ENCODE measurements around the gene ITPRID1. TPM values are rescaled to one million over a fixed set of nuclear protein-coding genes. Genes with fewer than 3 reads are reported as not detected.

Gene ITPRID1
- total and polyA plus RNA-seq, 7 experiments from 2014 or later = not detected

GRCh38 chr7:31642681-31643115 lies 128.8 kb downstream of the ITPRID1 start:
- Mint-ChIP-seq H3K27ac (no peak overlapping the region), H3K9me3 (peaks cover 0 to 5% (median 0%) of the 10 kb centered on the region in 11 donors), H3K4me1 (peaks cover 0 to 2% (median 0%) of the 10 kb centered on the region in 7 donors), H3K36me3 (no peaks in the 10 kb centered on the region), H3K4me3 (no peak overlapping the region), H3K27me3 (peaks cover 0 to 7% (median 5%) of the 10 kb centered on the region in 5 donors)
- Histone ChIP-seq H3K27me3 (ENCODE audit: control insufficient read depth in 2 of 2, insufficient read depth in 2 of 2, low read length in 2 of 2) (no peaks in the 10 kb centered on the region), H3K4me3 (ENCODE audit: low read length) (no peak overlapping the region), H3K9me3 (ENCODE audit: control insufficient read depth in 2 of 3, low read length in 3 of 3) (no peaks in the 10 kb centered on the region), H3K36me3 (ENCODE audit: control insufficient read depth in 2 of 3, insufficient read depth in 3 of 3, low read length in 3 of 3) (no peaks in the 10 kb centered on the region), H3K27ac (ENCODE audit: low read depth, low read length) (no peak overlapping the region), H3K4me1 (ENCODE audit: control insufficient read depth in 2 of 2, insufficient read depth in 2 of 2, low read length in 2 of 2) (no peaks in the 10 kb centered on the region)
- ChIA-PET POLR2A (no interaction called here), CTCF (no interaction called here)
- DNase-seq = no peak
- intact Hi-C loops (cut with micrococcal nuclease) = no loop called here
- ATAC-seq = no peak

- Histone ChIP-seq H3K27me3 (ENCODE audit: control insufficient read depth in 2 of 2, insufficient read depth in 2 of 2, low read length in 2 of 2) (no peaks in the 10 kb centered on the region), H3K27ac (ENCODE audit: low read depth, low read length) (no peak overlapping the region), H3K36me3 (ENCODE audit: control insufficient read depth in 2 of 3, insufficient read depth in 3 of 3, low read length in 3 of 3) (no peaks in the 10 kb centered on the region), H3K4me3 (ENCODE audit: low read length) (no peak overlapping the region), H3K9me3 (ENCODE audit: control insufficient read depth in 2 of 3, low read length in 3 of 3) (no peaks in the 10 kb centered on the region), H3K4me1 (ENCODE audit: control insufficient read depth in 2 of 2, insufficient read depth in 2 of 2, low read length in 2 of 2) (no peaks in the 10 kb centered on the region)
- intact Hi-C loops (cut with micrococcal nuclease) = no loop called here
- CTCF ChIA-PET = no interaction called here
- DNase-seq (no peak), ATAC-seq (no peak)
- H3K4me3 Mint-ChIP-seq = no peak overlapping the region
- H3K27me3 Mint-ChIP-seq = peaks cover 0 to 7% (median 4%) of the 10 kb centered on the region in 5 donors
- H3K4me1 Mint-ChIP-seq = no peaks in the 10 kb centered on the region
- H3K27ac Mint-ChIP-seq = no peak overlapping the region
- POLR2A ChIA-PET = no interaction called here
- H3K36me3 Mint-ChIP-seq = no peaks in the 10 kb centered on the region
- peaks cover 0 to 11% (median 0%) of the 10 kb centered on the region in 11 donors for H3K9me3 Mint-ChIP-seq
Measured at GRCh38 chr7:31646942-31647341, 133.1 kb downstream of the ITPRID1 start.

- Histone ChIP-seq H3K4me3 (ENCODE audit: low read length) (no peak overlapping the region), H3K36me3 (ENCODE audit: control insufficient read depth in 2 of 3, insufficient read depth in 3 of 3, low read length in 3 of 3) (no peaks in the 10 kb centered on the region), H3K27me3 (ENCODE audit: control insufficient read depth in 2 of 2, insufficient read depth in 2 of 2, low read length in 2 of 2) (no peaks in the 10 kb centered on the region), H3K9me3 (ENCODE audit: control insufficient read depth in 2 of 3, low read length in 3 of 3) (no peaks in the 10 kb centered on the region), H3K27ac (ENCODE audit: low read depth, low read length) (no peak overlapping the region), H3K4me1 (ENCODE audit: control insufficient read depth in 2 of 2, insufficient read depth in 2 of 2, low read length in 2 of 2) (no peaks in the 10 kb centered on the region)
- no peaks in the 10 kb centered on the region for H3K36me3 Mint-ChIP-seq
- intact Hi-C loops (cut with micrococcal nuclease) = no loop called here
- POLR2A ChIA-PET = no interaction called here
- no peak overlapping the region for H3K27ac Mint-ChIP-seq
- peaks cover 0 to 5% (median 1%) of the 10 kb centered on the region in 5 donors for H3K27me3 Mint-ChIP-seq
- peaks cover 0 to 11% (median 0%) of the 10 kb centered on the region in 11 donors for H3K9me3 Mint-ChIP-seq
- DNase-seq (no peak), ATAC-seq (no peak)
- CTCF ChIA-PET = no interaction called here
- H3K4me3 Mint-ChIP-seq = no peak overlapping the region
- no peaks in the 10 kb centered on the region for H3K4me1 Mint-ChIP-seq
Measured at GRCh38 chr7:31647511-31647910, 133.6 kb downstream of the ITPRID1 start.

GRCh38 chr7:31648288-31648687 lies 134.4 kb downstream of the ITPRID1 start:
- Histone ChIP-seq H3K4me3 (ENCODE audit: low read length) (no peak overlapping the region), H3K27ac (ENCODE audit: low read depth, low read length) (no peak overlapping the region), H3K27me3 (ENCODE audit: control insufficient read depth in 2 of 2, insufficient read depth in 2 of 2, low read length in 2 of 2) (no peaks in the 10 kb centered on the region), H3K9me3 (ENCODE audit: control insufficient read depth in 2 of 3, low read length in 3 of 3) (no peaks in the 10 kb centered on the region), H3K36me3 (ENCODE audit: control insufficient read depth in 2 of 3, insufficient read depth in 3 of 3, low read length in 3 of 3) (no peaks in the 10 kb centered on the region), H3K4me1 (ENCODE audit: control insufficient read depth in 2 of 2, insufficient read depth in 2 of 2, low read length in 2 of 2) (no peaks in the 10 kb centered on the region)
- Mint-ChIP-seq H3K9me3 (peaks cover 0 to 15% (median 0%) of the 10 kb centered on the region in 11 donors), H3K36me3 (no peaks in the 10 kb centered on the region), H3K4me3 (no peak overlapping the region), H3K27ac (no peak overlapping the region), H3K27me3 (peaks cover 0 to 5% (median 0%) of the 10 kb centered on the region in 5 donors), H3K4me1 (no peaks in the 10 kb centered on the region)
- POLR2A ChIA-PET = no interaction called here
- intact Hi-C loops (cut with micrococcal nuclease) = no loop called here
- no peak for DNase-seq
- ATAC-seq = no peak
- CTCF ChIA-PET = no interaction called here

- H3K4me3 ChIP-seq (ENCODE audit: low read length) = no peak overlapping the region
- Mint-ChIP-seq H3K4me3 (no peak overlapping the region), H3K27ac (no peak overlapping the region), H3K36me3 (no peaks in the 10 kb centered on the region), H3K27me3 (peaks cover 0 to 5% (median 0%) of the 10 kb centered on the region in 5 donors), H3K4me1 (no peaks in the 10 kb centered on the region), H3K9me3 (peaks cover 0 to 18% (median 0%) of the 10 kb centered on the region in 11 donors)
- ATAC-seq (no peak), DNase-seq (no peak)
- no peak overlapping the region for H3K27ac ChIP-seq (ENCODE audit: low read depth, low read length)
- ChIA-PET POLR2A (no interaction called here), CTCF (no interaction called here)
- H3K27me3 ChIP-seq (ENCODE audit: control insufficient read depth in 2 of 2, insufficient read depth in 2 of 2, low read length in 2 of 2) = no peaks in the 10 kb centered on the region
- intact Hi-C loops (cut with micrococcal nuclease) = no loop called here
- no peaks in the 10 kb centered on the region for H3K4me1 ChIP-seq (ENCODE audit: control insufficient read depth in 2 of 2, insufficient read depth in 2 of 2, low read length in 2 of 2)
- no peaks in the 10 kb centered on the region for H3K36me3 ChIP-seq (ENCODE audit: control insufficient read depth in 2 of 3, insufficient read depth in 3 of 3, low read length in 3 of 3)
- no peaks in the 10 kb centered on the region for H3K9me3 ChIP-seq (ENCODE audit: control insufficient read depth in 2 of 3, low read length in 3 of 3)
Measured at GRCh38 chr7:31648880-31649279, 135.0 kb downstream of the ITPRID1 start.

GRCh38 chr7:31651234-31652062 lies 137.6 kb downstream of the ITPRID1 start:
- DNase-seq (no peak), ATAC-seq (no peak)
- Histone ChIP-seq H3K27ac (ENCODE audit: low read depth, low read length) (no peak overlapping the region), H3K4me3 (ENCODE audit: low read length) (no peak overlapping the region), H3K27me3 (ENCODE audit: control insufficient read depth in 2 of 2, insufficient read depth in 2 of 2, low read length in 2 of 2) (no peaks in the 10 kb centered on the region), H3K9me3 (ENCODE audit: control insufficient read depth in 2 of 3, low read length in 3 of 3) (no peaks in the 10 kb centered on the region), H3K36me3 (ENCODE audit: control insufficient read depth in 2 of 3, insufficient read depth in 3 of 3, low read length in 3 of 3) (no peaks in the 10 kb centered on the region), H3K4me1 (ENCODE audit: control insufficient read depth in 2 of 2, insufficient read depth in 2 of 2, low read length in 2 of 2) (no peaks in the 10 kb centered on the region)
- H3K4me1 Mint-ChIP-seq = no peaks in the 10 kb centered on the region
- intact Hi-C loops (cut with micrococcal nuclease) = no loop called here
- H3K27ac Mint-ChIP-seq = no peak overlapping the region
- peaks cover 0 to 33% (median 5%) of the 10 kb centered on the region in 11 donors for H3K9me3 Mint-ChIP-seq
- no peak overlapping the region for H3K4me3 Mint-ChIP-seq
- POLR2A ChIA-PET = no interaction called here
- CTCF ChIA-PET = no interaction called here
- peaks cover 0 to 5% (median 0%) of the 10 kb centered on the region in 5 donors for H3K36me3 Mint-ChIP-seq
- peaks cover 0 to 4% (median 0%) of the 10 kb centered on the region in 5 donors for H3K27me3 Mint-ChIP-seq

GRCh38 chr7:31652063-31652326 lies 138.1 kb downstream of the ITPRID1 start:
- Histone ChIP-seq H3K27ac (ENCODE audit: low read depth, low read length) (no peak overlapping the region), H3K9me3 (ENCODE audit: control insufficient read depth in 2 of 3, low read length in 3 of 3) (no peaks in the 10 kb centered on the region), H3K27me3 (ENCODE audit: control insufficient read depth in 2 of 2, insufficient read depth in 2 of 2, low read length in 2 of 2) (no peaks in the 10 kb centered on the region), H3K4me1 (ENCODE audit: control insufficient read depth in 2 of 2, insufficient read depth in 2 of 2, low read length in 2 of 2) (no peaks in the 10 kb centered on the region), H3K36me3 (ENCODE audit: control insufficient read depth in 2 of 3, insufficient read depth in 3 of 3, low read length in 3 of 3) (no peaks in the 10 kb centered on the region), H3K4me3 (ENCODE audit: low read length) (no peak overlapping the region)
- Mint-ChIP-seq H3K9me3 (peaks cover 0 to 35% (median 5%) of the 10 kb centered on the region in 11 donors), H3K4me1 (no peaks in the 10 kb centered on the region), H3K27me3 (peaks cover 0 to 4% (median 0%) of the 10 kb centered on the region in 5 donors), H3K4me3 (no peak overlapping the region), H3K27ac (no peak overlapping the region), H3K36me3 (peaks cover 0 to 5% (median 0%) of the 10 kb centered on the region in 5 donors)
- ATAC-seq (no peak), DNase-seq (no peak)
- ChIA-PET CTCF (no interaction called here), POLR2A (no interaction called here)
- intact Hi-C loops (cut with micrococcal nuclease) = no loop called here

Data from naive thymus-derived CD4-positive, alpha-beta T cell (primary cell).